H1 (cell line): ENCODE results near the gene KNDC1. TPM values are rescaled to one million over a fixed set of nuclear protein-coding genes. Genes with fewer than 3 reads are reported as not detected.

Experiments
- CTCF ChIA-PET: fragments of 300-600 bp; sonication (Branson Sonifier 250); formaldehyde crosslinking; loops from one replicate; lab custom pipeline; 2021; ENCODE audit not compliant: partially characterized antibody; lab: Charles Lee
- POLR2A ChIA-PET: fragments of 300-600 bp; sonication (Branson Sonifier 250); formaldehyde crosslinking; loops from one replicate; lab custom pipeline; 2021; ENCODE audit warnings: inconsistent platforms; ENCODE audit not compliant: partially characterized antibody; lab: Charles Lee
- DNase-seq, 2 experiments: peaks; one replicate each; pipeline versions ENCODE4 v3.0.0 to v3.0.0-alpha.2; 2010 to 2022; ENCODE audit warnings: low spot score in 2 of 2, low read depth in 1 of 2, mixed read lengths in 1 of 2
- FAIRE-seq: peaks from 2 replicates; lab custom pipeline; 2011; peaks lifted over from hg19 to GRCh38; lab: Jason Lieb, UNC
- H2AFZ ChIP-seq: 2 replicates; pipeline ENCODE4 v1.8.1; 2012; ENCODE audit warnings: low read length, inconsistent platforms
- H2AK5ac ChIP-seq: 2 replicates; pipeline ENCODE4 v1.6.1; 2013; ENCODE audit warnings: low read depth, low read length
- H2BK120ac ChIP-seq: replicated peaks from 2 replicates; pipeline ENCODE3; 2013; ENCODE audit warnings: low read depth, low read length, inconsistent platforms
- H2BK12ac ChIP-seq: 2 replicates; pipeline ENCODE4 v1.6.1; 2013; ENCODE audit warnings: low read depth, low read length
- H2BK15ac ChIP-seq: 2 replicates; pipeline ENCODE4 v1.6.1; 2013; ENCODE audit warnings: low read length
- H2BK20ac ChIP-seq: 2 replicates; pipeline ENCODE4 v1.6.1; 2013; ENCODE audit warnings: low read length
- H2BK5ac ChIP-seq: 2 replicates; pipeline ENCODE4 v1.6.1; 2013; ENCODE audit warnings: low read depth, low read length
- H3K14ac ChIP-seq: 2 replicates; pipeline ENCODE4 v1.6.1; 2013; ENCODE audit warnings: inconsistent platforms; ENCODE audit not compliant: insufficient read length
- H3K18ac ChIP-seq: 2 replicates; pipeline ENCODE4 v1.6.1; 2013; ENCODE audit warnings: low read length; ENCODE audit errors: extremely low read depth
- H3K23ac ChIP-seq: 2 replicates; pipeline ENCODE4 v1.6.1; 2013; ENCODE audit warnings: inconsistent platforms; ENCODE audit not compliant: insufficient read length
- H3K23me2 ChIP-seq: 2 replicates; pipeline ENCODE4 v1.6.1; 2013; ENCODE audit warnings: low read depth, low read length
- H3K27ac ChIP-seq: 2 replicates; pipeline ENCODE4 v1.6.1; 2011; ENCODE audit warnings: low read depth, low read length, inconsistent platforms
- H3K27me3 ChIP-seq, 4 experiments: replicated peaks in 1 of 4; 1 replicate in 1 of 4; 2 replicates in 3 of 4; pipeline versions ENCODE4 v1.6.1 to v1.8.1; 2011 to 2013; ENCODE audit warnings: low read length in 3 of 4, mild to moderate bottlenecking in 3 of 4, inconsistent platforms in 2 of 4, mixed read lengths in 2 of 4, moderate library complexity in 1 of 4; ENCODE audit not compliant: control insufficient read depth in 3 of 4, insufficient read depth in 3 of 4; ENCODE audit errors: extremely low read depth in 1 of 4
- H3K36me3 ChIP-seq, 4 experiments: 2 replicates each; pipeline versions ENCODE4 v1.6.1 to v1.8.1; 2011 to 2013; ENCODE audit warnings: mild to moderate bottlenecking in 4 of 4, low read length in 3 of 4, moderate library complexity in 2 of 4, control low read depth in 1 of 4, inconsistent platforms in 1 of 4; ENCODE audit not compliant: insufficient read depth in 4 of 4, control insufficient read depth in 2 of 4
- H3K4ac ChIP-seq: replicated peaks from 2 replicates; pipeline ENCODE3; 2013; ENCODE audit warnings: low read length, low read depth, mixed read lengths, inconsistent platforms; ENCODE audit not compliant: insufficient read length
- H3K4me1 ChIP-seq, 4 experiments: replicated peaks in 1 of 4; 1 replicate in 1 of 4; 2 replicates in 3 of 4; pipeline versions ENCODE4 v1.6.1 to v1.8.1; 2011 to 2013; ENCODE audit warnings: low read length in 3 of 4, inconsistent platforms in 2 of 4, mixed read lengths in 1 of 4; ENCODE audit not compliant: insufficient read depth in 4 of 4, control insufficient read depth in 3 of 4
- H3K4me2 ChIP-seq, 2 experiments: 2 replicates each; pipeline versions ENCODE4 v1.6.1 to v1.8.1; 2011 to 2013; ENCODE audit warnings: low read depth in 2 of 2, low read length in 2 of 2, control low read depth in 1 of 2, inconsistent platforms in 1 of 2, mild to moderate bottlenecking in 1 of 2; ENCODE audit not compliant: insufficient read depth in 1 of 2
- H3K4me3 ChIP-seq, 4 experiments: fragments of 200-600, 300-600 bp in 1 of 4; sonication (generic), shearing (Covaris generic), sonication (Bioruptor Twin) in 1 of 4; 2 replicates each; pipeline versions ENCODE4 v1.5.1 to v1.8.1; 2011 to 2016; ENCODE audit warnings: low read length in 4 of 4, low read depth in 3 of 4, control low read depth in 2 of 4, inconsistent platforms in 2 of 4, mild to moderate bottlenecking in 2 of 4, mixed read lengths in 1 of 4, moderate library complexity in 1 of 4; ENCODE audit not compliant: insufficient read depth in 2 of 4; ENCODE audit errors: extremely low read depth in 1 of 4
- H3K56ac ChIP-seq: replicated peaks from 2 replicates; pipeline ENCODE3; 2013; ENCODE audit warnings: low read depth, mild to moderate bottlenecking, mixed read lengths, low read length, inconsistent platforms; ENCODE audit not compliant: insufficient read length
- H3K79me1 ChIP-seq: 2 replicates; pipeline ENCODE4 v1.6.1; 2013; ENCODE audit warnings: low read depth, low read length, control low read depth
- H3K79me2 ChIP-seq, 2 experiments: 2 replicates each; pipeline versions ENCODE4 v1.6.1 to v1.8.1; 2012 to 2013; ENCODE audit warnings: low read length in 2 of 2, mild to moderate bottlenecking in 2 of 2, inconsistent platforms in 1 of 2; ENCODE audit not compliant: insufficient read depth in 2 of 2, control insufficient read depth in 1 of 2
- H3K9ac ChIP-seq, 4 experiments: replicated peaks in 1 of 4; 1 replicate in 1 of 4; 2 replicates in 3 of 4; pipeline versions ENCODE4 v1.6.1 to v1.8.1; 2011 to 2013; ENCODE audit warnings: low read depth in 3 of 4, low read length in 3 of 4, control low read depth in 2 of 4, mild to moderate bottlenecking in 2 of 4, moderate library complexity in 2 of 4, inconsistent platforms in 1 of 4; ENCODE audit errors: extremely low read depth in 1 of 4
- H3K9me3 ChIP-seq, 2 experiments: 2 replicates each; pipeline versions ENCODE4 v1.6.1 to v1.8.1; 2012 to 2013; ENCODE audit warnings: mild to moderate bottlenecking in 2 of 2, moderate library complexity in 2 of 2, control low read depth in 1 of 2, inconsistent platforms in 1 of 2, low read depth in 1 of 2, low read length in 1 of 2, mixed read lengths in 1 of 2; ENCODE audit not compliant: insufficient read depth in 2 of 2
- H4K20me1 ChIP-seq, 2 experiments: replicated peaks in 1 of 2; 2 replicates each; pipeline versions ENCODE3 to v1.8.1; 2011 to 2013; ENCODE audit warnings: inconsistent platforms in 2 of 2, low read length in 2 of 2, mild to moderate bottlenecking in 1 of 2; ENCODE audit not compliant: insufficient read depth in 2 of 2, control insufficient read depth in 1 of 2
- H4K5ac ChIP-seq: 2 replicates; pipeline ENCODE4 v1.6.1; 2013; ENCODE audit warnings: low read length, low read depth, mixed read lengths, inconsistent platforms; ENCODE audit not compliant: insufficient read length
- H4K8ac ChIP-seq: 2 replicates; pipeline ENCODE4 v1.8.0; 2013; ENCODE audit warnings: mild to moderate bottlenecking, moderate library complexity, low read length, inconsistent platforms; ENCODE audit not compliant: insufficient read depth; ENCODE audit errors: extremely low read depth
- H4K91ac ChIP-seq: replicated peaks from 2 replicates; pipeline ENCODE3; 2013; ENCODE audit warnings: low read length, mixed read lengths, inconsistent platforms; ENCODE audit not compliant: insufficient read length
- CBX8 ChIP-seq: fragments of 300-800, 300-1000 bp; sonication (generic); IDR thresholded peaks from 2 replicates; pipeline ENCODE4 v1.7.1; 2016; ENCODE audit warnings: low read depth, low read length, borderline replicate concordance
- CREB1 ChIP-seq: IDR thresholded peaks from 2 replicates; pipeline ENCODE4 v1.6.1; 2012; ENCODE audit warnings: inconsistent platforms
- CTCF ChIP-seq, 3 experiments: IDR thresholded peaks; 1 replicate in 2 of 3; 2 replicates in 1 of 3; pipeline versions ENCODE4 v1.5.1 to v1.6.1; 2011; ENCODE audit warnings: low read length in 3 of 3, mild to moderate bottlenecking in 3 of 3, inconsistent platforms in 2 of 3, low read depth in 1 of 3, moderate library complexity in 1 of 3; ENCODE audit not compliant: insufficient read depth in 1 of 3; ENCODE audit errors: control extremely low read depth in 1 of 3
- HDAC6 ChIP-seq: IDR thresholded peaks from one replicate; pipeline ENCODE4 v1.7.1; 2012; ENCODE audit warnings: low read depth, mild to moderate bottlenecking, inconsistent platforms, low read length, moderate library complexity
- JUN ChIP-seq: IDR thresholded peaks from 2 replicates; pipeline ENCODE4 v1.6.1; 2011; ENCODE audit warnings: low read depth, mild to moderate bottlenecking, improper control_type of control experiment, low read length
- NANOG ChIP-seq: IDR thresholded peaks from 2 replicates; pipeline ENCODE4 v1.6.1; 2011; ENCODE audit warnings: low read length, low read depth, mild to moderate bottlenecking, inconsistent platforms; ENCODE audit not compliant: insufficient read depth, poor library complexity, severe bottlenecking
- PHF8 ChIP-seq: fragments of 200-600 bp; sonication (generic); conservative IDR thresholded peaks from 2 replicates; pipeline ENCODE4 v1.7.1; 2012; ENCODE audit warnings: low read depth, mild to moderate bottlenecking, inconsistent platforms, low read length, moderate library complexity
- RNF2 ChIP-seq: fragments of 200-900, 300-1000 bp; sonication (generic); IDR thresholded peaks from 2 replicates; pipeline ENCODE4 v1.7.1; 2016; ENCODE audit warnings: borderline replicate concordance, low read depth, mild to moderate bottlenecking, antibody characterized with exemption, low read length; ENCODE audit not compliant: poor library complexity, severe bottlenecking; ENCODE audit errors: missing control alignments
- SRF ChIP-seq: IDR thresholded peaks from 2 replicates; pipeline ENCODE4 v1.6.1; 2011; ENCODE audit warnings: mild to moderate bottlenecking, low read depth, low read length, moderate library complexity
- TAF1 ChIP-seq: IDR thresholded peaks from 2 replicates; pipeline ENCODE4 v1.6.1; 2011; ENCODE audit warnings: mild to moderate bottlenecking, low read depth, low read length
- ZNF274 ChIP-seq: IDR thresholded peaks from 2 replicates; pipeline ENCODE4 v1.7.0; 2012; ENCODE audit warnings: low read length, borderline replicate concordance; ENCODE audit errors: extremely low read depth
- WGBS, 2 experiments: shearing (Covaris generic) in 1 of 2; methylation state at CpG; one replicate each; pipeline versions ENCODE4 v1.1.6 to v1.1.7; 2013 to 2015; ENCODE audit warnings: low lambda C conversion rate in 2 of 2, mixed read lengths in 2 of 2, inconsistent platforms in 1 of 2, low coverage in 1 of 2, missing lambda C conversion rate in 1 of 2; ENCODE audit not compliant: insufficient replicate concordance in 2 of 2, insufficient coverage in 1 of 2, insufficient read length in 1 of 2; ENCODE audit errors: extremely low coverage in 1 of 2, missing lambda C conversion rate in 1 of 2; 5-methylcytosine and 5-hydroxymethylcytosine counted together
- polyA plus RNA-seq, 7 experiments: library from polyadenylated mRNA; depleted of rRNA in 3 of 7; stranded (reverse) in 5 of 7; unstranded in 2 of 7; fragments of >200 nt in 5 of 7; fragments of 200-250 nt in 2 of 7; gene quantifications; 1 replicate in 5 of 7; 2 replicates in 1 of 7; 4 replicates in 1 of 7; pipeline versions ENCODE4 v1.2.1 to v1.2.3, GENCODE V29; 2011 to 2013; ENCODE audit warnings: missing spikeins in 2 of 7, mixed read lengths in 2 of 7
- total RNA-seq: library from RNA; stranded (reverse); fragmentation: NEBNext Ultra II Directional; extraction: Animal tissue kit (Norgen Biotek cat#: 25700); gene quantifications from 2 replicates; pipeline ENCODE4 v1.2.1, GENCODE V29; 2021

Gene KNDC1
- total and polyA plus RNA-seq, 2 of the 8 experiments (the other 6 are each of a cell fraction or from before 2014, with no cell fraction given): 7.5 to 16.7 TPM

- Histone ChIP-seq H3K4me3 (no peak overlapping the region), H3K4ac (peak overlapping the region; percentile 53), H3K79me1 (0 out of 2 replicates have a peak, but pooled peaks cover 2% of the 10 kb centered on the region), H3K79me2 (no peaks in the 10 kb centered on the region), H3K36me3 (peaks cover 0 to 4% (median 0%) of the 10 kb centered on the region in 4 experiments; a peak in 2 of 8 replicates), H2BK12ac (no peak overlapping the region), H3K23me2 (no peaks in the 10 kb centered on the region), H2AFZ (no peak overlapping the region), H3K27me3 (no peaks in the 10 kb centered on the region), H4K91ac (no peak overlapping the region), H2AK5ac (no peak overlapping the region), H3K14ac (no peak overlapping the region), H2BK5ac (no peak overlapping the region), H3K27ac (no peak overlapping the region), H4K5ac (no peak overlapping the region), H3K9ac (no peak overlapping the region), H3K18ac (no peak overlapping the region), H2BK20ac (no peak overlapping the region), H3K4me2 (no peak overlapping the region), H2BK120ac (no peak overlapping the region), H2BK15ac (no peak overlapping the region), H3K23ac (no peak overlapping the region), H3K9me3 (peaks cover 3 to 7% of the 10 kb centered on the region in 2 experiments; a peak in 3 of 4 replicates), H4K8ac (no peak overlapping the region), H3K56ac (no peak overlapping the region), H4K20me1 (no peaks in the 10 kb centered on the region), H3K4me1 (no peaks in the 10 kb centered on the region)
- 95% methylated on average over 19 of the region's 26 CpGs; no CpG with 5 or more reads in 1 of the 2 experiments for WGBS, 2 experiments
- POLR2A ChIA-PET: interaction anchor here (1.1 to 2.9 kb wide), 6 partner anchors 9 to 54 kb away, joined by 3 to 11 read pairs (median 6); no protein-coding TSS in a partner anchor
- DNase-seq (no peak), FAIRE-seq (no peak)
- CTCF ChIA-PET: interaction anchor here (0.6 to 4.5 kb wide), 6 partner anchors 16 to 73 kb away, joined by 3 to 40 read pairs (median 4); no protein-coding TSS in a partner anchor
- TF ChIP-seq ZNF274: no peak
- no peak for TF ChIP-seq PHF8
- no peak for TF ChIP-seq CTCF (IDR thresholded peaks at IDR 0.05; ENCODE audit: control extremely low read depth in 1 of 3, insufficient read depth in 1 of 3, low read depth in 1 of 3, low read length in 3 of 3)
- no peak for TF ChIP-seq SRF
- TF ChIP-seq CREB1: no peak
- no peak for TF ChIP-seq TAF1
- no peak for TF ChIP-seq HDAC6
- TF ChIP-seq JUN: no peak
- TF ChIP-seq CBX8: no peak
- no peak for TF ChIP-seq NANOG
- TF ChIP-seq RNF2: no peak
Observed at GRCh38 chr10:133198206-133198605, 38.2 kb downstream of the KNDC1 start.
